ES-I3 (cell line): ENCODE measurements around the gene GKN2.

ENCODE experiments used
- H3K36me3 ChIP-seq: 2 replicates; pipeline ENCODE4 v1.6.1; 2013; ENCODE audit warnings: mild to moderate bottlenecking, low read length, control low read depth, moderate library complexity; ENCODE audit not compliant: insufficient read depth
- H3K4me1 ChIP-seq: 2 replicates; pipeline ENCODE4 v1.6.1; 2013; ENCODE audit warnings: mild to moderate bottlenecking, control low read depth, low read length; ENCODE audit not compliant: insufficient read depth
- H3K9ac ChIP-seq: 2 replicates; pipeline ENCODE4 v1.6.1; 2013; ENCODE audit warnings: low read depth, mild to moderate bottlenecking, low read length, moderate library complexity
- H3K9me3 ChIP-seq: 2 replicates; pipeline ENCODE4 v1.6.1; 2013; ENCODE audit warnings: mild to moderate bottlenecking, low read length, moderate library complexity; ENCODE audit not compliant: control insufficient read depth, insufficient read depth

Gene GKN2

GRCh38 chr2:68920481-68921170, 32.1 kb downstream of the GKN2 start:
- Histone ChIP-seq H3K9me3 (no peaks in the 10 kb centered on the region), H3K36me3 (no peaks in the 10 kb centered on the region), H3K9ac (no peak overlapping the region), H3K4me1 (peaks cover 7% of the 10 kb centered on the region)

GRCh38 chr2:68918497-68918896, 34.2 kb downstream of the GKN2 start:
- no peak overlapping the region for H3K9ac ChIP-seq
- peaks cover 7% of the 10 kb centered on the region for H3K4me1 ChIP-seq
- no peaks in the 10 kb centered on the region for H3K36me3 ChIP-seq
- no peaks in the 10 kb centered on the region for H3K9me3 ChIP-seq

GRCh38 chr2:68917034-68917718, 35.5 kb downstream of the GKN2 start:
- Histone ChIP-seq H3K9ac (no peak overlapping the region), H3K36me3 (no peaks in the 10 kb centered on the region), H3K4me1 (peaks cover 7% of the 10 kb centered on the region), H3K9me3 (no peaks in the 10 kb centered on the region)

GRCh38 chr2:68916226-68916625, 36.5 kb downstream of the GKN2 start:
- Histone ChIP-seq H3K9ac (no peak overlapping the region), H3K36me3 (no peaks in the 10 kb centered on the region), H3K9me3 (no peaks in the 10 kb centered on the region), H3K4me1 (peaks cover 8% of the 10 kb centered on the region)

GRCh38 chr2:68915393-68915792, 37.3 kb downstream of the GKN2 start:
- Histone ChIP-seq H3K9me3 (no peaks in the 10 kb centered on the region), H3K36me3 (no peaks in the 10 kb centered on the region), H3K9ac (no peak overlapping the region), H3K4me1 (peaks cover 12% of the 10 kb centered on the region)

- Histone ChIP-seq H3K36me3 (no peaks in the 10 kb centered on the region), H3K9me3 (no peaks in the 10 kb centered on the region), H3K4me1 (peaks cover 12% of the 10 kb centered on the region), H3K9ac (no peak overlapping the region)
Observed at GRCh38 chr2:68913359-68913758, 39.3 kb downstream of the GKN2 start.

- no peaks in the 10 kb centered on the region for H3K36me3 ChIP-seq
- no peak overlapping the region for H3K9ac ChIP-seq
- H3K9me3 ChIP-seq, result no peaks in the 10 kb centered on the region
- H3K4me1 ChIP-seq, result peaks cover 16% of the 10 kb centered on the region
Observed at GRCh38 chr2:68912732-68913131, 40.0 kb downstream of the GKN2 start.

- H3K9me3 ChIP-seq, result no peaks in the 10 kb centered on the region
- no peaks in the 10 kb centered on the region for H3K36me3 ChIP-seq
- H3K4me1 ChIP-seq, result peaks cover 16% of the 10 kb centered on the region
- H3K9ac ChIP-seq, result no peak overlapping the region
Observed at GRCh38 chr2:68912111-68912510, 40.6 kb downstream of the GKN2 start.

GRCh38 chr2:68911709-68912108, 41.0 kb downstream of the GKN2 start:
- no peaks in the 10 kb centered on the region for H3K36me3 ChIP-seq
- H3K4me1 ChIP-seq, result peaks cover 16% of the 10 kb centered on the region
- no peak overlapping the region for H3K9ac ChIP-seq
- no peaks in the 10 kb centered on the region for H3K9me3 ChIP-seq

GRCh38 chr2:68911246-68911645, 41.4 kb downstream of the GKN2 start:
- no peaks in the 10 kb centered on the region for H3K9me3 ChIP-seq
- H3K36me3 ChIP-seq, result no peaks in the 10 kb centered on the region
- H3K4me1 ChIP-seq, result peaks cover 16% of the 10 kb centered on the region
- no peak overlapping the region for H3K9ac ChIP-seq

GRCh38 chr2:68909793-68910674, 42.7 kb downstream of the GKN2 start:
- no peaks in the 10 kb centered on the region for H3K9me3 ChIP-seq
- H3K9ac ChIP-seq, result no peak overlapping the region
- no peaks in the 10 kb centered on the region for H3K36me3 ChIP-seq
- peaks cover 16% of the 10 kb centered on the region for H3K4me1 ChIP-seq

- Histone ChIP-seq H3K36me3 (no peaks in the 10 kb centered on the region), H3K4me1 (peaks cover 16% of the 10 kb centered on the region), H3K9ac (no peak overlapping the region), H3K9me3 (no peaks in the 10 kb centered on the region)
Observed at GRCh38 chr2:68908392-68908970, 44.2 kb downstream of the GKN2 start.

GRCh38 chr2:68907920-68908253, 44.8 kb downstream of the GKN2 start:
- no peaks in the 10 kb centered on the region for H3K36me3 ChIP-seq
- H3K4me1 ChIP-seq, result peaks cover 16% of the 10 kb centered on the region
- no peak overlapping the region for H3K9ac ChIP-seq
- no peaks in the 10 kb centered on the region for H3K9me3 ChIP-seq

GRCh38 chr2:68907232-68907919, 45.3 kb downstream of the GKN2 start:
- Histone ChIP-seq H3K9ac (no peak overlapping the region), H3K9me3 (no peaks in the 10 kb centered on the region), H3K36me3 (no peaks in the 10 kb centered on the region), H3K4me1 (peaks cover 16% of the 10 kb centered on the region)
